HG03575 (cell line): Measurements from ENCODE around the gene IFT74.

ENCODE experiments used
- ATAC-seq: cut with Tn5 transposase; IDR thresholded peaks from one replicate; pipeline ENCODE4 v1.9.1; 2021; ENCODE audit not compliant: unreplicated experiment, insufficient number of reproducible peaks, low FRiP score; ENCODE audit errors: extremely low read depth

The IFT74 gene

GRCh38 chr9:26956860-26957233 is 635 bp downstream of the IFT74 start:
- no peak for ATAC-seq

- no peak for ATAC-seq
These were observed 15.5 kb downstream of the IFT74 start for GRCh38 chr9:26971721-26972120.

GRCh38 chr9:26973989-26974388 is 17.8 kb downstream of the IFT74 start:
- ATAC-seq, result no peak

- no peak for ATAC-seq
These were observed 18.7 kb downstream of the IFT74 start for GRCh38 chr9:26974927-26975326.

- ATAC-seq, result no peak
These were observed 19.8 kb downstream of the IFT74 start for GRCh38 chr9:26975728-26976707.

GRCh38 chr9:26983340-26983739 is 27.1 kb downstream of the IFT74 start:
- ATAC-seq, result no peak

GRCh38 chr9:26995810-26996209 is 39.6 kb downstream of the IFT74 start:
- no peak for ATAC-seq

- no peak for ATAC-seq
These were observed 47.3 kb downstream of the IFT74 start for GRCh38 chr9:27003426-27004077.

- no peak for ATAC-seq
These were observed 49.3 kb downstream of the IFT74 start, which contains the start of gene LRRC19 for GRCh38 chr9:27005491-27005890. LRRC19 (minus strand) TSS chr9:27005672; CDS start chr9:26999694, 5,978 bp downstream.

- no peak for ATAC-seq
These were observed 63.4 kb downstream of the IFT74 start for GRCh38 chr9:27019589-27019988.

GRCh38 chr9:27022920-27023319 is 66.7 kb downstream of the IFT74 start:
- ATAC-seq, result no peak

GRCh38 chr9:27029186-27029585 is 73.0 kb downstream of the IFT74 start:
- ATAC-seq, result no peak

GRCh38 chr9:27033815-27034403 is 77.7 kb downstream of the IFT74 start:
- ATAC-seq, result no peak

GRCh38 chr9:27037499-27037898 is 81.3 kb downstream of the IFT74 start:
- ATAC-seq, result no peak

- ATAC-seq, result no peak
These were observed 85.5 kb downstream of the IFT74 start for GRCh38 chr9:27041746-27042145.

GRCh38 chr9:27042476-27042875 is 86.3 kb downstream of the IFT74 start:
- no peak for ATAC-seq

- ATAC-seq, result no peak
These were observed 87.0 kb downstream of the IFT74 start for GRCh38 chr9:27043176-27043575.

GRCh38 chr9:27047136-27047535 is 90.9 kb downstream of the IFT74 start:
- ATAC-seq, result no peak

- no peak for ATAC-seq
These were observed 97.3 kb downstream of the IFT74 start for GRCh38 chr9:27053369-27054022.
